ENCODE results near the gene GLTP.
"Not testable (repeated sequence)": the region's sequence is repeated elsewhere in the genome, so short reads cannot be mapped to it uniquely, and the experiment has no call there.

GLTP gene

GRCh38 chr12:109861689-109862314 lies 18.5 kb downstream of the GLTP start:
- no peak overlapping the region for H3K4me3 ChIP-seq (ENCODE audit: control insufficient read depth, low read depth, low read length)
- TF ChIP-seq CTCF (conservative IDR thresholded peaks at IDR 0.05; ENCODE audit: control insufficient read depth, insufficient read depth, low read depth, low read length): no peak
- peak; percentile 27 for DNase-seq (ENCODE audit: low read depth)

GRCh38 chr12:109860977-109861376 lies 19.4 kb downstream of the GLTP start:
- H3K4me3 ChIP-seq (ENCODE audit: control insufficient read depth, low read depth, low read length): no peak overlapping the region
- no peak for DNase-seq (ENCODE audit: low read depth)
- no peak for TF ChIP-seq CTCF (conservative IDR thresholded peaks at IDR 0.05; ENCODE audit: control insufficient read depth, insufficient read depth, low read depth, low read length)

GRCh38 chr12:109858764-109859163 lies 21.6 kb downstream of the GLTP start:
- no peak for DNase-seq (ENCODE audit: low read depth)
- TF ChIP-seq CTCF (conservative IDR thresholded peaks at IDR 0.05; ENCODE audit: control insufficient read depth, insufficient read depth, low read depth, low read length): no peak
- no peak overlapping the region for H3K4me3 ChIP-seq (ENCODE audit: control insufficient read depth, low read depth, low read length)

GRCh38 chr12:109857715-109858114 lies 22.6 kb downstream of the GLTP start:
- no peak overlapping the region for H3K4me3 ChIP-seq (ENCODE audit: control insufficient read depth, low read depth, low read length)
- no peak for DNase-seq (ENCODE audit: low read depth)
- no peak for TF ChIP-seq CTCF (conservative IDR thresholded peaks at IDR 0.05; ENCODE audit: control insufficient read depth, insufficient read depth, low read depth, low read length)

- no peak overlapping the region for H3K4me3 ChIP-seq (ENCODE audit: control insufficient read depth, low read depth, low read length)
Measured at GRCh38 chr12:109855377-109855776, 25.0 kb downstream of the GLTP start.

GRCh38 chr12:109850518-109850917 lies 29.8 kb downstream of the GLTP start:
- H3K4me3 ChIP-seq (ENCODE audit: control insufficient read depth, low read depth, low read length): not testable (repeated sequence)

More at GRCh38 chr12:109855377-109855776, 25.0 kb downstream of the GLTP start:
- no peak for DNase-seq (ENCODE audit: low read depth)
- TF ChIP-seq CTCF (conservative IDR thresholded peaks at IDR 0.05; ENCODE audit: control insufficient read depth, insufficient read depth, low read depth, low read length): no peak

GRCh38 chr12:109847142-109847735 lies 33.1 kb downstream of the GLTP start:
- no peak for DNase-seq (ENCODE audit: low read depth)
- H3K4me3 ChIP-seq (ENCODE audit: control insufficient read depth, low read depth, low read length): no peak overlapping the region
- no peak for TF ChIP-seq CTCF (conservative IDR thresholded peaks at IDR 0.05; ENCODE audit: control insufficient read depth, insufficient read depth, low read depth, low read length)

More at GRCh38 chr12:109850518-109850917, 29.8 kb downstream of the GLTP start:
- DNase-seq (ENCODE audit: low read depth): not testable (repeated sequence)
